ENCODE results near the gene COQ8B. TPM values are rescaled to one million over a fixed set of nuclear protein-coding genes. Genes with fewer than 3 reads are reported as not detected.

COQ8B gene
- total RNA-seq, 1 donor from 2014 or later, result 38.5 TPM

GRCh38 chr19:40668991-40669614 lies 47.6 kb downstream of the COQ8B start:
- H3K9me3 Mint-ChIP-seq, result peaks cover 7% of the 10 kb centered on the region
- ATAC-seq (ENCODE audit: low read depth) (no peak), DNase-seq (no peak)
- H3K27me3 Mint-ChIP-seq, result no peaks in the 10 kb centered on the region
- ChIA-PET POLR2A (no interaction called here), CTCF (no interaction called here)
- no peaks in the 10 kb centered on the region for H3K4me1 Mint-ChIP-seq
- peaks cover 22% of the 10 kb centered on the region for H3K36me3 Mint-ChIP-seq (ENCODE audit: low read depth)
- intact Hi-C loops (cut with micrococcal nuclease), result no loop called here
- no peak overlapping the region for H3K27ac Mint-ChIP-seq
- TF ChIP-seq CTCF (IDR thresholded peaks at IDR 0.05), result no peak
- H3K4me3 Mint-ChIP-seq, result no peak overlapping the region

GRCh38 chr19:40667602-40668001 lies 49.1 kb downstream of the COQ8B start:
- no peak for TF ChIP-seq CTCF (IDR thresholded peaks at IDR 0.05)
- ATAC-seq (ENCODE audit: low read depth), result no peak
- intact Hi-C loops (cut with micrococcal nuclease), result no loop called here
- CTCF ChIA-PET, result no interaction called here
- H3K36me3 Mint-ChIP-seq (ENCODE audit: low read depth), result peaks cover 24% of the 10 kb centered on the region
- H3K9me3 Mint-ChIP-seq, result peaks cover 7% of the 10 kb centered on the region
- no peak overlapping the region for H3K27ac Mint-ChIP-seq
- POLR2A ChIA-PET, result interaction anchor here (0.6 kb wide), 1 partner anchor 153 kb away, joined by 8 read pairs; no protein-coding TSS in a partner anchor
- H3K4me1 Mint-ChIP-seq, result peaks cover 13% of the 10 kb centered on the region
- no peak for DNase-seq
- H3K27me3 Mint-ChIP-seq, result no peaks in the 10 kb centered on the region
- H3K4me3 Mint-ChIP-seq, result no peak overlapping the region

- CTCF ChIA-PET, result no interaction called here
- POLR2A ChIA-PET, result no interaction called here
- no peak overlapping the region for H3K4me3 Mint-ChIP-seq
- ATAC-seq (ENCODE audit: low read depth) (no peak), DNase-seq (no peak)
- no peak for TF ChIP-seq CTCF (IDR thresholded peaks at IDR 0.05)
- H3K27ac Mint-ChIP-seq, result no peak overlapping the region
- intact Hi-C loops (cut with micrococcal nuclease), result no loop called here
- H3K9me3 Mint-ChIP-seq, result peaks cover 7% of the 10 kb centered on the region
- peaks cover 17% of the 10 kb centered on the region for H3K4me1 Mint-ChIP-seq
- H3K36me3 Mint-ChIP-seq (ENCODE audit: low read depth), result peaks cover 24% of the 10 kb centered on the region
- H3K27me3 Mint-ChIP-seq, result no peaks in the 10 kb centered on the region
Measured at GRCh38 chr19:40666803-40667438, 49.8 kb downstream of the COQ8B start.

GRCh38 chr19:40663695-40664692 lies 52.7 kb downstream of the COQ8B start:
- peak; percentile 7 for ATAC-seq (ENCODE audit: low read depth)
- ChIA-PET POLR2A (interaction anchor here (0.6 to 2.7 kb wide), 12 partner anchors 24 to 647 kb away, joined by 3 to 51 read pairs (median 5); partner anchors contain the start of genes ACTMAP, COQ8B, EGLN2 and HNRNPUL1), CTCF (interaction anchor here (0.7 to 3.6 kb wide), 16 partner anchors 18 to 600 kb away, joined by 3 to 54 read pairs (median 4); partner anchors contain the start of genes ACTMAP, COQ8B, EGLN2 and HNRNPUL1)
- H3K27ac Mint-ChIP-seq, result peak overlapping the region; percentile 76
- H3K4me3 Mint-ChIP-seq, result peak overlapping the region; percentile 85
- peaks cover 17% of the 10 kb centered on the region for H3K4me1 Mint-ChIP-seq
- DNase-seq, result no peak
- intact Hi-C loops (cut with micrococcal nuclease), result loop anchor here (1.0 to 5.0 kb wide), 6 partner anchors 26 to 463 kb away; partner anchors contain the start of genes ACTMAP, COQ8B and NUMBL
- H3K9me3 Mint-ChIP-seq, result peaks cover 2% of the 10 kb centered on the region
- H3K36me3 Mint-ChIP-seq (ENCODE audit: low read depth), result peaks cover 7% of the 10 kb centered on the region
- TF ChIP-seq CTCF (IDR thresholded peaks at IDR 0.05), result no peak
- H3K27me3 Mint-ChIP-seq, result no peaks in the 10 kb centered on the region

Data from activated B cell treated with CpG ODN at 0.5 μM for 24 hours (primary cell).